ENCODE data around the gene USP20.
A peak's percentile ranks its signal among the peaks of the same experiment; 100 is the strongest.

The USP20 gene

GRCh38 chr9:129828051-129828450 lies 7.2 kb upstream of the USP20 start:
- DNase-seq (ENCODE audit: low spot score) (no peak), ATAC-seq (ENCODE audit: low read depth) (no peak)
- no peaks in the 10 kb centered on the region for H3K27me3 ChIP-seq (ENCODE audit: insufficient read depth, poor library complexity, severe bottlenecking)
- no peaks in the 10 kb centered on the region for H3K4me1 ChIP-seq (ENCODE audit: insufficient read depth, poor library complexity, severe bottlenecking)
- H3K36me3 ChIP-seq (ENCODE audit: low read depth), result peaks cover 43% of the 10 kb centered on the region
- H3K27ac ChIP-seq (ENCODE audit: poor library complexity, severe bottlenecking), result no peak overlapping the region
- H3K4me3 ChIP-seq (ENCODE audit: severe bottlenecking), result no peak overlapping the region
- TF ChIP-seq, protein P1, sequence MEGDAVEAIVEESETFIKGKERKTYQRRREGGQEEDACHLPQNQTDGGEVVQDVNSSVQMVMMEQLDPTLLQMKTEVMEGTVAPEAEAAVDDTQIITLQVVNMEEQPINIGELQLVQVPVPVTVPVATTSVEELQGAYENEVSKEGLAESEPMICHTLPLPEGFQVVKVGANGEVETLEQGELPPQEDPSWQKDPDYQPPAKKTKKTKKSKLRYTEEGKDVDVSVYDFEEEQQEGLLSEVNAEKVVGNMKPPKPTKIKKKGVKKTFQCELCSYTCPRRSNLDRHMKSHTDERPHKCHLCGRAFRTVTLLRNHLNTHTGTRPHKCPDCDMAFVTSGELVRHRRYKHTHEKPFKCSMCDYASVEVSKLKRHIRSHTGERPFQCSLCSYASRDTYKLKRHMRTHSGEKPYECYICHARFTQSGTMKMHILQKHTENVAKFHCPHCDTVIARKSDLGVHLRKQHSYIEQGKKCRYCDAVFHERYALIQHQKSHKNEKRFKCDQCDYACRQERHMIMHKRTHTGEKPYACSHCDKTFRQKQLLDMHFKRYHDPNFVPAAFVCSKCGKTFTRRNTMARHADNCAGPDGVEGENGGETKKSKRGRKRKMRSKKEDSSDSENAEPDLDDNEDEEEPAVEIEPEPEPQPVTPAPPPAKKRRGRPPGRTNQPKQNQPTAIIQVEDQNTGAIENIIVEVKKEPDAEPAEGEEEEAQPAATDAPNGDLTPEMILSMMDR (IDR thresholded peaks at IDR 0.05; ENCODE audit: poor library complexity, severe bottlenecking), result no peak
- no peaks in the 10 kb centered on the region for H3K9me3 ChIP-seq (ENCODE audit: severe bottlenecking)

GRCh38 chr9:129828969-129829368 lies 6.3 kb upstream of the USP20 start:
- Histone ChIP-seq H3K27ac (ENCODE audit: poor library complexity, severe bottlenecking) (no peak overlapping the region), H3K36me3 (ENCODE audit: low read depth) (peaks cover 46% of the 10 kb centered on the region), H3K27me3 (ENCODE audit: insufficient read depth, poor library complexity, severe bottlenecking) (no peaks in the 10 kb centered on the region), H3K4me1 (ENCODE audit: insufficient read depth, poor library complexity, severe bottlenecking) (peaks cover 2% of the 10 kb centered on the region), H3K4me3 (ENCODE audit: severe bottlenecking) (no peak overlapping the region), H3K9me3 (ENCODE audit: severe bottlenecking) (no peaks in the 10 kb centered on the region)
- ATAC-seq (ENCODE audit: low read depth), result no peak
- no peak for DNase-seq (ENCODE audit: low spot score)
- TF ChIP-seq, protein P1 (IDR thresholded peaks at IDR 0.05; ENCODE audit: poor library complexity, severe bottlenecking), result no peak

- no peaks in the 10 kb centered on the region for H3K27me3 ChIP-seq (ENCODE audit: insufficient read depth, poor library complexity, severe bottlenecking)
- no peak for ATAC-seq (ENCODE audit: low read depth)
- H3K36me3 ChIP-seq (ENCODE audit: low read depth), result peaks cover 42% of the 10 kb centered on the region
- H3K4me1 ChIP-seq (ENCODE audit: insufficient read depth, poor library complexity, severe bottlenecking), result peaks cover 5% of the 10 kb centered on the region
- no peak for DNase-seq (ENCODE audit: low spot score)
- no peaks in the 10 kb centered on the region for H3K9me3 ChIP-seq (ENCODE audit: severe bottlenecking)
- H3K4me3 ChIP-seq (ENCODE audit: severe bottlenecking), result no peak overlapping the region
- no peak overlapping the region for H3K27ac ChIP-seq (ENCODE audit: poor library complexity, severe bottlenecking)
- TF ChIP-seq, protein P1 (IDR thresholded peaks at IDR 0.05; ENCODE audit: poor library complexity, severe bottlenecking), result no peak
Observed at GRCh38 chr9:129832982-129833381, 2.3 kb upstream of the USP20 start.

DNA sequence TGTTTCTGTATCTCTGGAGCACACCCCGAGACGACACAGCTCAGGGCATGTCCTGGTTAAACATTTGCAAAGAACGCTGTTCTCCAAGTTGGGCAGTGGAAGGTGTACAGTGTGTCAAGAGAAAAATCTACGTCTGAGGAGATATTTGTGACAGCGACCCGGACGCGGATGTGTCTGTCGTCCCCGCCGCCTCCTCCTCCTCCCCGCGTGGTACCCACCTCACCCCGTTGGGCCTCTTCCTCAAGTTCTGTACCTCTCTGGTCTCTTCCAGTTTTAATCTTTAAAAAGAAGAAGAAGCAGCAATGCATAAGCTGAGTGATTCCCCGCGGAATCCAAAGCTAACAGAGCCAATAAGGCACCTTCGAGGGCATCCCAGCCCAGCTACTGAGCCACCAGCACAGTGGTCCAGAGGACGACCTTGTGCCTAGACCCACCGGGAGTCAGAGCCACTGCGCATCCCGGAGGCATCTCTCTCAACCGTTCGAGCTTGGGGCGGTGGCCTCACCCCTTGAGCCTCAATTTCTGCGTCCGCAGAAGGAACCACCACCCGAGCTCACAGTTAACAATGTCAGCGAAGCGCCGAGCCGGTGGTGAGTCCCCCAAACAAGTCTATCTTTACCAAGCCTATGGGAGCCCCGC lies 650 bp upstream of the USP20 start:
- DNase-seq (ENCODE audit: low spot score), result no peak
- peak; percentile 22 for ATAC-seq (ENCODE audit: low read depth)
- H3K27me3 ChIP-seq (ENCODE audit: insufficient read depth, poor library complexity, severe bottlenecking), result no peaks in the 10 kb centered on the region
- TF ChIP-seq, protein P1 (IDR thresholded peaks at IDR 0.05; ENCODE audit: poor library complexity, severe bottlenecking), result no peak
- no peaks in the 10 kb centered on the region for H3K9me3 ChIP-seq (ENCODE audit: severe bottlenecking)
- peak overlapping the region; percentile 72 for H3K4me3 ChIP-seq (ENCODE audit: severe bottlenecking)
- peaks cover 32% of the 10 kb centered on the region for H3K36me3 ChIP-seq (ENCODE audit: low read depth)
- H3K4me1 ChIP-seq (ENCODE audit: insufficient read depth, poor library complexity, severe bottlenecking), result peaks cover 14% of the 10 kb centered on the region
- peak overlapping the region; percentile 14 for H3K27ac ChIP-seq (ENCODE audit: poor library complexity, severe bottlenecking)

GRCh38 chr9:129835860-129836223 lies 584 bp downstream of the USP20 start:
- H3K9me3 ChIP-seq (ENCODE audit: severe bottlenecking), result no peaks in the 10 kb centered on the region
- H3K27ac ChIP-seq (ENCODE audit: poor library complexity, severe bottlenecking), result no peak overlapping the region
- no peaks in the 10 kb centered on the region for H3K27me3 ChIP-seq (ENCODE audit: insufficient read depth, poor library complexity, severe bottlenecking)
- TF ChIP-seq, protein P1 (IDR thresholded peaks at IDR 0.05; ENCODE audit: poor library complexity, severe bottlenecking), result no peak
- ATAC-seq (ENCODE audit: low read depth) (no peak), DNase-seq (ENCODE audit: low spot score) (no peak)
- peaks cover 14% of the 10 kb centered on the region for H3K4me1 ChIP-seq (ENCODE audit: insufficient read depth, poor library complexity, severe bottlenecking)
- H3K36me3 ChIP-seq (ENCODE audit: low read depth), result peaks cover 25% of the 10 kb centered on the region
- peak overlapping the region; percentile 72 for H3K4me3 ChIP-seq (ENCODE audit: severe bottlenecking)
